ENCODE measurements around the gene INPPL1.
"Not testable (repeated sequence)": the region's sequence is repeated elsewhere in the genome, so short reads cannot be mapped to it uniquely, and the experiment has no call there.

Gene INPPL1

GRCh38 chr11:72224564-72225410 is at the start of gene INPPL1:
Gene INPPL1 (plus strand): TSS chr11:72224767. CDS start chr11:72224985, 218 bp downstream.
- CTCF ChIA-PET = interaction anchor here (1.0 to 3.6 kb wide), 4 partner anchors 14 to 210 kb away, joined by 3 to 15 read pairs (median 6); partner anchors contain the start of gene CLPB
- Mint-ChIP-seq H3K36me3 (peaks cover 13% of the 10 kb centered on the region), H3K4me3 (peak within 1 kb of the TSS; percentile 92), H3K27ac (peak within 1 kb of the TSS; percentile 92), H3K27me3 (peaks cover 4% of the 10 kb centered on the region), H3K4me1 (peaks cover 26% of the 10 kb centered on the region), H3K9me3 (no peaks in the 10 kb centered on the region)
- DNase-seq = peak; percentile 67

- Mint-ChIP-seq H3K36me3 (no peaks in the 10 kb centered on the region), H3K27me3 (peaks cover 31% of the 10 kb centered on the region), H3K9me3 (no peaks in the 10 kb centered on the region), H3K4me1 (no peaks in the 10 kb centered on the region), H3K4me3 (no peak overlapping the region), H3K27ac (no peak overlapping the region)
- no peak for DNase-seq
- CTCF ChIA-PET = no interaction called here
These were observed 46.9 kb upstream of the INPPL1 start for GRCh38 chr11:72177656-72178055.

- Mint-ChIP-seq H3K36me3 (no peaks in the 10 kb centered on the region), H3K4me1 (no peaks in the 10 kb centered on the region), H3K27me3 (peaks cover 43% of the 10 kb centered on the region), H3K9me3 (no peaks in the 10 kb centered on the region), H3K4me3 (no peak overlapping the region), H3K27ac (no peak overlapping the region)
- CTCF ChIA-PET = interaction anchor here (0.6 to 1.2 kb wide), 3 partner anchors 26 to 206 kb away, joined by 3 to 4 read pairs (median 3); no protein-coding TSS in a partner anchor
- no peak for DNase-seq
These were observed 45.3 kb upstream of the INPPL1 start for GRCh38 chr11:72179049-72179803.

GRCh38 chr11:72179804-72180396 is 44.7 kb upstream of the INPPL1 start:
- H3K4me1 Mint-ChIP-seq = no peaks in the 10 kb centered on the region
- peaks cover 50% of the 10 kb centered on the region for H3K27me3 Mint-ChIP-seq
- H3K36me3 Mint-ChIP-seq = no peaks in the 10 kb centered on the region
- no peak overlapping the region for H3K4me3 Mint-ChIP-seq
- H3K9me3 Mint-ChIP-seq = no peaks in the 10 kb centered on the region
- DNase-seq = no peak
- no peak overlapping the region for H3K27ac Mint-ChIP-seq
- CTCF ChIA-PET = interaction anchor here (0.6 to 0.9 kb wide), 2 partner anchors 207 to 251 kb away, joined by 3 read pairs; no protein-coding TSS in a partner anchor

GRCh38 chr11:72180892-72181552 is 43.5 kb upstream of the INPPL1 start:
- not testable (repeated sequence) for H3K4me1 Mint-ChIP-seq, H3K36me3 Mint-ChIP-seq, H3K9me3 Mint-ChIP-seq, DNase-seq, H3K27ac Mint-ChIP-seq, H3K4me3 Mint-ChIP-seq
- CTCF ChIA-PET = interaction anchor here (0.9 kb wide), 1 partner anchor 37 kb away, joined by 4 read pairs; no protein-coding TSS in a partner anchor
- H3K27me3 Mint-ChIP-seq = peaks cover 51% of the 10 kb centered on the region

- not testable (repeated sequence) for H3K9me3 Mint-ChIP-seq, H3K4me1 Mint-ChIP-seq, DNase-seq, H3K4me3 Mint-ChIP-seq, H3K36me3 Mint-ChIP-seq, H3K27ac Mint-ChIP-seq
- peaks cover 51% of the 10 kb centered on the region for H3K27me3 Mint-ChIP-seq
- CTCF ChIA-PET = interaction anchor here (0.6 to 0.9 kb wide), 2 partner anchors 38 to 439 kb away, joined by 3 to 4 read pairs; no protein-coding TSS in a partner anchor
These were observed 43.0 kb upstream of the INPPL1 start for GRCh38 chr11:72181553-72181958.

GRCh38 chr11:72188267-72188666 is 36.3 kb upstream of the INPPL1 start:
- no peak for DNase-seq
- Mint-ChIP-seq H3K9me3 (no peaks in the 10 kb centered on the region), H3K4me1 (no peaks in the 10 kb centered on the region), H3K4me3 (no peak overlapping the region), H3K36me3 (no peaks in the 10 kb centered on the region), H3K27me3 (peaks cover 18% of the 10 kb centered on the region), H3K27ac (no peak overlapping the region)
- CTCF ChIA-PET = interaction anchor here (1.0 kb wide), 1 partner anchor 212 kb away, joined by 3 read pairs; no protein-coding TSS in a partner anchor

GRCh38 chr11:72189455-72190250 is 34.9 kb upstream of the INPPL1 start:
- Mint-ChIP-seq H3K4me3 (no peak overlapping the region), H3K36me3 (no peaks in the 10 kb centered on the region), H3K9me3 (no peaks in the 10 kb centered on the region), H3K27me3 (peaks cover 8% of the 10 kb centered on the region), H3K27ac (no peak overlapping the region), H3K4me1 (no peaks in the 10 kb centered on the region)
- CTCF ChIA-PET = interaction anchor here (1.2 to 1.4 kb wide), 2 partner anchors 65 to 165 kb away, joined by 3 to 4 read pairs; no protein-coding TSS in a partner anchor
- no peak for DNase-seq

- no peak overlapping the region for H3K27ac Mint-ChIP-seq
- DNase-seq = no peak
- no peaks in the 10 kb centered on the region for H3K36me3 Mint-ChIP-seq
- CTCF ChIA-PET = interaction anchor here (0.7 to 1.2 kb wide), 2 partner anchors 64 to 247 kb away, joined by 3 to 5 read pairs; no protein-coding TSS in a partner anchor
- H3K9me3 Mint-ChIP-seq = no peaks in the 10 kb centered on the region
- no peak overlapping the region for H3K4me3 Mint-ChIP-seq
- peaks cover 9% of the 10 kb centered on the region for H3K27me3 Mint-ChIP-seq
- no peaks in the 10 kb centered on the region for H3K4me1 Mint-ChIP-seq
These were observed 33.9 kb upstream of the INPPL1 start for GRCh38 chr11:72190631-72191071.

GRCh38 chr11:72191961-72192381 is 32.6 kb upstream of the INPPL1 start, which contains the start of gene FOLR1:
Gene FOLR1 (plus strand): TSS chr11:72192140. CDS start chr11:72192174, 34 bp downstream.
- no peak for DNase-seq
- Mint-ChIP-seq H3K4me1 (no peaks in the 10 kb centered on the region), H3K36me3 (no peaks in the 10 kb centered on the region), H3K27ac (no peak within 1 kb of the TSS), H3K9me3 (no peaks in the 10 kb centered on the region), H3K27me3 (peaks cover 9% of the 10 kb centered on the region), H3K4me3 (no peak within 1 kb of the TSS)
- CTCF ChIA-PET = interaction anchor here (2.5 kb wide), 1 partner anchor 9 kb away, joined by 7 read pairs; no protein-coding TSS in a partner anchor

GRCh38 chr11:72195518-72196270 is 28.9 kb upstream of the INPPL1 start:
- Mint-ChIP-seq H3K9me3 (no peaks in the 10 kb centered on the region), H3K4me1 (no peaks in the 10 kb centered on the region), H3K4me3 (no peak overlapping the region), H3K36me3 (no peaks in the 10 kb centered on the region), H3K27ac (no peak overlapping the region), H3K27me3 (peaks cover 9% of the 10 kb centered on the region)
- DNase-seq = no peak
- CTCF ChIA-PET = interaction anchor here (2.7 kb wide), 1 partner anchor 12 kb away, joined by 6 read pairs; no protein-coding TSS in a partner anchor

- H3K27me3 Mint-ChIP-seq, H3K9me3 Mint-ChIP-seq, H3K4me3 Mint-ChIP-seq, H3K27ac Mint-ChIP-seq, DNase-seq, CTCF ChIA-PET, H3K4me1 Mint-ChIP-seq, H3K36me3 Mint-ChIP-seq: not testable (repeated sequence)
These were observed 23.1 kb upstream of the INPPL1 start for GRCh38 chr11:72201445-72201844.

Data from activated naive CD4-positive, alpha-beta T cell treated with anti-CD3 and anti-CD28 coated beads, Interleukin-2, amount 10 ng/mL, durations not matched to agents 7 days and 5 days (primary cell).